HepG2 (cell line): ENCODE measurements around the gene COL9A3. TPM values are rescaled to one million over a fixed set of nuclear protein-coding genes. Genes with fewer than 3 reads are reported as not detected.
A peak's percentile ranks its signal among the peaks of the same experiment; 100 is the strongest.

Experiments used
- CBX5 ChIP-seq: sonication (generic); formaldehyde crosslinking; IDR thresholded peaks from 2 replicates; pipeline ENCODE4 v1.4.0; 2020; ENCODE audit warnings: missing genetic modification reagents, borderline replicate concordance
- FOXM1 ChIP-seq: sonication (generic); formaldehyde crosslinking; IDR thresholded peaks from 2 replicates; pipeline ENCODE4 v1.5.0; 2020; ENCODE audit warnings: missing genetic modification reagents
- NFIC ChIP-seq: IDR thresholded peaks from 2 replicates; pipeline ENCODE4 v1.6.1; 2012; ENCODE audit warnings: mild to moderate bottlenecking, low read length, inconsistent platforms
- SATB2 ChIP-seq: sonication (generic); formaldehyde crosslinking; IDR thresholded peaks from 2 replicates; pipeline ENCODE4 v1.5.0; 2020; ENCODE audit warnings: missing genetic modification reagents
- SMARCC2 ChIP-seq: fragments of 450-650 bp; IDR thresholded peaks from 2 replicates; pipeline ENCODE4 v1.6.1; 2017; ENCODE audit warnings: antibody characterized with exemption, mild to moderate bottlenecking
- SMARCE1 ChIP-seq: fragments of 450-650 bp; IDR thresholded peaks from 2 replicates; pipeline ENCODE4 v1.6.1; 2017; ENCODE audit warnings: borderline replicate concordance
- ZBTB3 ChIP-seq: sonication (generic); formaldehyde crosslinking; IDR thresholded peaks from 2 replicates; pipeline ENCODE4 v1.4.0; 2020; ENCODE audit warnings: low read depth, mild to moderate bottlenecking, moderate library complexity, missing genetic modification reagents, borderline replicate concordance
- ZBTB34 ChIP-seq: sonication (generic); formaldehyde crosslinking; IDR thresholded peaks from 2 replicates; pipeline ENCODE4 v1.8.0; 2022; ENCODE audit warnings: mild to moderate bottlenecking, missing genetic modification reagents
- ZNF101 ChIP-seq: sonication (generic); formaldehyde crosslinking; IDR thresholded peaks from 2 replicates; pipeline ENCODE4 v1.4.0; 2020; ENCODE audit warnings: mild to moderate bottlenecking, low read depth, missing genetic modification reagents, borderline replicate concordance
- ZNF205 ChIP-seq: IDR thresholded peaks from 2 replicates; pipeline ENCODE4 v1.6.1; 2018; ENCODE audit warnings: missing biosample characterization, missing genetic modification reagents
- ZNF225 ChIP-seq: sonication (generic); formaldehyde crosslinking; IDR thresholded peaks from 2 replicates; pipeline ENCODE4 v1.4.0; 2020; ENCODE audit warnings: mild to moderate bottlenecking, missing genetic modification reagents
- ZNF24 ChIP-seq: fragments of 450-650 bp; IDR thresholded peaks from 2 replicates; pipeline ENCODE4 v1.6.1; 2017; ENCODE audit warnings: antibody characterized with exemption, mild to moderate bottlenecking
- ZNF251 ChIP-seq: sonication (generic); formaldehyde crosslinking; IDR thresholded peaks from 2 replicates; pipeline ENCODE4 v1.9.0; 2021; ENCODE audit warnings: mild to moderate bottlenecking, missing genetic modification reagents
- ZNF441 ChIP-seq: sonication (generic); formaldehyde crosslinking; IDR thresholded peaks from 2 replicates; pipeline ENCODE4 v1.7.0; 2021; ENCODE audit warnings: missing genetic modification reagents, borderline replicate concordance
- ZNF552 ChIP-seq: sonication (generic); formaldehyde crosslinking; IDR thresholded peaks from 2 replicates; pipeline ENCODE4 v1.9.0; 2022; ENCODE audit warnings: missing genetic modification reagents, mild to moderate bottlenecking, borderline replicate concordance
- ZNF598 ChIP-seq: sonication (generic); formaldehyde crosslinking; IDR thresholded peaks from 2 replicates; pipeline ENCODE4 v1.5.1; 2020; ENCODE audit warnings: mild to moderate bottlenecking, missing genetic modification reagents, borderline replicate concordance
- ZNF615 ChIP-seq: sonication (generic); formaldehyde crosslinking; IDR thresholded peaks from 2 replicates; pipeline ENCODE4 v1.5.0; 2020; ENCODE audit warnings: mild to moderate bottlenecking, missing genetic modification reagents, borderline replicate concordance
- ZNF646 ChIP-seq: sonication (generic); formaldehyde crosslinking; IDR thresholded peaks from 2 replicates; pipeline ENCODE4 v1.9.0; 2021; ENCODE audit warnings: mild to moderate bottlenecking, missing genetic modification reagents
- ZNF788 ChIP-seq: sonication (generic); formaldehyde crosslinking; IDR thresholded peaks from 2 replicates; pipeline ENCODE4 v1.5.0; 2020; ENCODE audit warnings: mild to moderate bottlenecking, missing genetic modification reagents, borderline replicate concordance
- polyA plus RNA-seq, 8 experiments: library from polyadenylated mRNA; depleted of rRNA in 3 of 8; stranded (reverse) in 7 of 8; unstranded in 1 of 8; fragments of >200 nt; fragmentation: Illumina TruSeq in 4 of 8; extraction: Trizol in 4 of 8; gene quantifications; 2 replicates each; pipeline versions ENCODE4 v1.2.1 to v1.2.3, GENCODE V29; 2011 to 2016; ENCODE audit warnings: low read depth in 4 of 8, missing spikeins in 1 of 8, mixed read lengths in 1 of 8; ENCODE audit not compliant: insufficient read depth in 1 of 8
- total RNA-seq, 5 experiments: library from RNA; depleted of rRNA; stranded (reverse); fragments of >200 nt; fragmentation: Illumina TruSeq; extraction: Trizol; gene quantifications; 2 replicates each; pipeline ENCODE4 v1.2.3, GENCODE V29; 2016; ENCODE audit warnings: low read depth in 1 of 5
- TF ChIP-seq, protein P1 (sequence below): fragments of 450-650 bp; IDR thresholded peaks from 2 replicates; pipeline ENCODE4 v1.6.1; 2017

Gene COL9A3
- total and polyA plus RNA-seq, 2 of the 13 experiments (the other 11 are each of a cell fraction or from before 2014, with no cell fraction given): 155 to 204 TPM

DNA sequence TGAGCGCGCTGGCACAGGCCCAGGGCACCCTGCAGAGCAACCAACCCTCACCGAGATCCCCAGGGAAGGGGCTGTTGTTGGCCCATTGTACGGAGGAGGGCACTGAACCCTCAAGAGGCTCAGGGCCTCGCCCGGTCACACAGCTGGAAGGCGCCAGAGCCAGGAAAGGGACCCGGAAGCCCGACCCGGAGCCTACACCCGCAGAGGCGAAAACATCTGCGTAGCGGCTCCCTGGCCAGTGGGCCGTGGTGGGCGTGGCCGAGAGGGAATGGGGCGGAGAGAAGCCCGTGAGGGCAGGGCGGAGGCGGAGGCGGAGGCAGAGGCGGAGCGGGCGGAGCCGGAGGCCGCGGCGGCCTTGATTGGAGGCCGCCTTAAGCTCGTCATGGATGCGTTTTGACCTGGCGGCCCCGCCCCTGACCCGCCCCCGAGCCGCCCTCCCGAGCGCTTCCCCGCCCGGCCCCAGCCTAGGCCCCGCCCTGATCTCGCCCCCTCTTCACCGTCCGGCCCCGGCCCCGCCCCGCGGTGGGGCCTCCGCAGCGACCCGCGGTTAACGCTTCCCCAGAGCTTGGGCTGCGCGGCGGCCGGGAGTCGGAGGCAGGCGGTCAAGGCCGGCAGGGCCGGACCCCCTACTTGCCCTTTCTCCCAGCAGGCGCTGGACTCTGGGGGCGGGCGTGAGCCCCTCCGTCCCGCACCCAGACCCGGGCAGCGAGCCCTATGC, 22.7 kb upstream of the COL9A3 start (continued):
- TF ChIP-seq, protein P1, sequence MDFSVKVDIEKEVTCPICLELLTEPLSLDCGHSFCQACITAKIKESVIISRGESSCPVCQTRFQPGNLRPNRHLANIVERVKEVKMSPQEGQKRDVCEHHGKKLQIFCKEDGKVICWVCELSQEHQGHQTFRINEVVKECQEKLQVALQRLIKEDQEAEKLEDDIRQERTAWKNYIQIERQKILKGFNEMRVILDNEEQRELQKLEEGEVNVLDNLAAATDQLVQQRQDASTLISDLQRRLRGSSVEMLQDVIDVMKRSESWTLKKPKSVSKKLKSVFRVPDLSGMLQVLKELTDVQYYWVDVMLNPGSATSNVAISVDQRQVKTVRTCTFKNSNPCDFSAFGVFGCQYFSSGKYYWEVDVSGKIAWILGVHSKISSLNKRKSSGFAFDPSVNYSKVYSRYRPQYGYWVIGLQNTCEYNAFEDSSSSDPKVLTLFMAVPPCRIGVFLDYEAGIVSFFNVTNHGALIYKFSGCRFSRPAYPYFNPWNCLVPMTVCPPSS: no peak
- TF ChIP-seq ZNF251 (CRISPR knock-in tag) (no peak), SATB2 (CRISPR knock-in tag) (no peak), ZNF101 (no peak), ZBTB3 (CRISPR knock-in tag) (0 out of 2 replicates have a peak, but pooled peaks have one; percentile 58), ZNF205 (CRISPR knock-in tag) (peak; percentile 44; the same call in 1 of the 2 replicates), NFIC (no peak), ZBTB34 (CRISPR knock-in tag) (no peak), ZNF646 (CRISPR knock-in tag) (no peak), SMARCE1 (no peak), ZNF615 (CRISPR knock-in tag) (no peak), FOXM1 (no peak), CBX5 (CRISPR knock-in tag) (peak; percentile 84), ZNF788 (CRISPR knock-in tag) (peak; percentile 26; the same call in 1 of the 2 replicates), ZNF225 (no peak), ZNF598 (CRISPR knock-in tag) (no peak; the same call in 1 of the 2 replicates), ZNF552 (CRISPR knock-in tag) (no peak; the same call in 1 of the 2 replicates), ZNF441 (CRISPR knock-in tag) (peak; percentile 37; the same call in 1 of the 2 replicates), ZNF24 (no peak), SMARCC2 (no peak)
